ENCODE data around the gene TMEM271. TPM values are rescaled to one million over a fixed set of nuclear protein-coding genes. Genes with fewer than 3 reads are reported as not detected.

Gene TMEM271
- total RNA-seq, 1 donor from 2014 or later = not detected

DNA sequence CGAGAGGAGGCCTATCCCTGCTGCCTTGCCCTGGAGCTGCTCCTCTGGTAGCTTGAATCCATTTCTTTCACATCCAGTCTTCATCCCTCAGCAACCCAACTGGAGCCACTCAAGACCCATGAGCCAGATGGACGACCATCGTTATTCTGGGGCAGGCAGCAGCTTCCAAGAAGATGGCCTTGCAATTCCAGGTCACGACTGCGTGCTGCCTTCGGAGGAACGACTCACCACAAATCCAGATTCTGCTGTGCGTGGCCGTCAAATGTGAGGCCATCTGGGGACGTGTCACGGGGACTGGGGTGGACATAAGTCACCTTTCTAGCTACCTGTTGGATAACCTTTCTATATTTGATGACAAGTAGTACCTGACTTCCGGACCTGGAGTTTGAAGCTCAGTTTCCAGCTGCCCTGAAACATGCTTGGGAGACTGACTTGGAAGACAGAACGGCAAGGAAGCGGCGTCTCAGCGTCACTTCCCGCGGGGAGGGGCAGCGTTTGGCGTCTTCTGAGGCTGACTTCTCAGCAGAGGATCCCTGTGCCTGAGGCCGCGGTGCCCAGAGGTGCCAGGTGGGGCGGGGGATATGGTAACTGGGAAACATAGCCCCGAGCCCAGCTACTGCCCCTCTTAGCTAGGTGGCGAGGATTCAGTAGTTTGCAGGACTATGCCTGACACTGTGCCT is 11.7 kb upstream of the TMEM271 start:
- no peak overlapping the region for H3K4me3 ChIP-seq
- peaks cover 14% of the 10 kb centered on the region for H3K27me3 ChIP-seq (ENCODE audit: low read depth)
- no peak for ATAC-seq
- no peaks in the 10 kb centered on the region for H3K36me3 ChIP-seq
- no peak for DNase-seq
- peaks cover 3% of the 10 kb centered on the region for H3K9me3 ChIP-seq
- intact Hi-C loops (cut with DNase I) = no loop called here
- TF ChIP-seq, protein P1, sequence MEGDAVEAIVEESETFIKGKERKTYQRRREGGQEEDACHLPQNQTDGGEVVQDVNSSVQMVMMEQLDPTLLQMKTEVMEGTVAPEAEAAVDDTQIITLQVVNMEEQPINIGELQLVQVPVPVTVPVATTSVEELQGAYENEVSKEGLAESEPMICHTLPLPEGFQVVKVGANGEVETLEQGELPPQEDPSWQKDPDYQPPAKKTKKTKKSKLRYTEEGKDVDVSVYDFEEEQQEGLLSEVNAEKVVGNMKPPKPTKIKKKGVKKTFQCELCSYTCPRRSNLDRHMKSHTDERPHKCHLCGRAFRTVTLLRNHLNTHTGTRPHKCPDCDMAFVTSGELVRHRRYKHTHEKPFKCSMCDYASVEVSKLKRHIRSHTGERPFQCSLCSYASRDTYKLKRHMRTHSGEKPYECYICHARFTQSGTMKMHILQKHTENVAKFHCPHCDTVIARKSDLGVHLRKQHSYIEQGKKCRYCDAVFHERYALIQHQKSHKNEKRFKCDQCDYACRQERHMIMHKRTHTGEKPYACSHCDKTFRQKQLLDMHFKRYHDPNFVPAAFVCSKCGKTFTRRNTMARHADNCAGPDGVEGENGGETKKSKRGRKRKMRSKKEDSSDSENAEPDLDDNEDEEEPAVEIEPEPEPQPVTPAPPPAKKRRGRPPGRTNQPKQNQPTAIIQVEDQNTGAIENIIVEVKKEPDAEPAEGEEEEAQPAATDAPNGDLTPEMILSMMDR (IDR thresholded peaks at IDR 0.05) = no peak
- H3K27ac ChIP-seq = no peak overlapping the region
- H3K4me1 ChIP-seq = no peaks in the 10 kb centered on the region

DNA sequence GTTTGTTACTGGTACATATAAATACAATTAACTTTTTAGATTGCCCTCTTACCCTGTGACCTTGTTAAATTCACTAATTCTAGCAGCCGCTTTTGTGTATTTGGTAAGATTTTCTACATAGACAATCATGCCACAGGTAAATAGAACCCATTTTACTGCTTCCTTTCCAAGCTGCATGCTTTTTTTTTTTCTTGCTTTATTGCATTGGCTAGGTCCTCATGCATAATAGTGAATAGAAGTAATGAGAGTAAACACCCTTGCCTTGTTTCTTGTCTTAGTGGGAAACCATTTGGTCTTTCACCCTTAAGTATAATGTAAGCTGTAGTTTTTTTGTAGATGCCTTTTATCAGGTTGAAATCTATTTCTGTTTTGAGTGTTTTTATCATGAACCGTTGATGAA is 7.7 kb upstream of the TMEM271 start:
- H3K36me3 ChIP-seq = no peaks in the 10 kb centered on the region
- no peaks in the 10 kb centered on the region for H3K4me1 ChIP-seq
- ATAC-seq = no peak
- no peak overlapping the region for H3K27ac ChIP-seq
- intact Hi-C loops (cut with DNase I) = no loop called here
- H3K27me3 ChIP-seq (ENCODE audit: low read depth) = peaks cover 28% of the 10 kb centered on the region
- H3K9me3 ChIP-seq = peaks cover 3% of the 10 kb centered on the region
- no peak for DNase-seq
- TF ChIP-seq, protein P1 (IDR thresholded peaks at IDR 0.05) = no peak
- no peak overlapping the region for H3K4me3 ChIP-seq

DNA sequence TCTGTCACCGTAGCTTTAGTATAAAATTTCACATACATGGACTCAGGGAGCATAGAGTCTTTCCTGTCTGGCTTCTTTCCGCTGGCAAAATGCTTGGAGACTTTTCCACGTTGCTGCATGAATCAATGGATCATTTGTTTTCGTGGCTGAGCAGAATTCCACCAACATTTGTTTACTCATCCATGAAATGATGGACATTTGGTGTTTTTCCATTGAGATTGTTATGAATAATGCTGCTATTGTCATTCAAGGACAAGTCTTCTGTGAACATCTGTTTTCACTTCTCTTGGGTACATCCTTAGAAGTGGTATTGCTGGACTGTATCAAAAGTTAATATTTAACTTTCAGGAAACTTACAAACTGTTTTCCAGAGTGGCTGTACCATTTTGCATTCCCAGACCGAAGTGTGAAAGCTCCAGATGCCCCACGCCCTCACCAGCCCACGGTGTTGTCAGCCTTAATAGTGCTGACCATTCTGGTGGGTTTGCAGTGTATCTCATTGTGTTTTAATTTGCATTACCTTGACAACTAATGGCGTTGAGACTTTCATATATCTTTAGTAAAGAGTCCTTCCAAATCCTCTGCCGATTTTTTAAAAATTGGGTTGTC is 5.8 kb upstream of the TMEM271 start:
- DNase-seq = no peak
- Histone ChIP-seq H3K27me3 (ENCODE audit: low read depth) (peaks cover 46% of the 10 kb centered on the region), H3K9me3 (peaks cover 3% of the 10 kb centered on the region), H3K4me3 (no peak overlapping the region), H3K4me1 (no peaks in the 10 kb centered on the region), H3K27ac (no peak overlapping the region), H3K36me3 (no peaks in the 10 kb centered on the region)
- TF ChIP-seq, protein P1 (IDR thresholded peaks at IDR 0.05) = no peak
- intact Hi-C loops (cut with DNase I) = no loop called here
- no peak for ATAC-seq

DNA sequence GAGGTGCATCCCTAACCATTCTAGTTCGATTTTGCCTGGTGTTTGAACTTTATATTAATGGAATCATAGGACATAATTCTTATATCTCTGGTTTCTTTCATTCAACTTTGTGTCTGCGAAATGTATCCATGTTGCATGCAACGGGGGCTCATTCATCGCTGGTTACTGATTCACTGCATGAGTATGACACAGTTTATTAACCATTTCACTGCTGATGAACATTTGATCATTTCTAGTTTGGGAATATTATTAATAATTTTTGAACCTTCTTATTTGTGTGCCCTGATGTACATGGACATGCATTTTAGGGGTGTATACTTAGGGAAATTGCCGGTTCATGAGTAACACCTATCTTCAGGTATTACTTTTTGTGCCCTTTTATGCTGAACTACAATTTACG is 5.1 kb upstream of the TMEM271 start:
- intact Hi-C loops (cut with DNase I) = no loop called here
- H3K36me3 ChIP-seq = no peaks in the 10 kb centered on the region
- peaks cover 3% of the 10 kb centered on the region for H3K9me3 ChIP-seq
- H3K4me1 ChIP-seq = no peaks in the 10 kb centered on the region
- H3K4me3 ChIP-seq = no peak overlapping the region
- TF ChIP-seq, protein P1 (IDR thresholded peaks at IDR 0.05) = no peak
- DNase-seq (no peak), ATAC-seq (no peak)
- H3K27ac ChIP-seq = no peak overlapping the region
- peaks cover 46% of the 10 kb centered on the region for H3K27me3 ChIP-seq (ENCODE audit: low read depth)

DNA sequence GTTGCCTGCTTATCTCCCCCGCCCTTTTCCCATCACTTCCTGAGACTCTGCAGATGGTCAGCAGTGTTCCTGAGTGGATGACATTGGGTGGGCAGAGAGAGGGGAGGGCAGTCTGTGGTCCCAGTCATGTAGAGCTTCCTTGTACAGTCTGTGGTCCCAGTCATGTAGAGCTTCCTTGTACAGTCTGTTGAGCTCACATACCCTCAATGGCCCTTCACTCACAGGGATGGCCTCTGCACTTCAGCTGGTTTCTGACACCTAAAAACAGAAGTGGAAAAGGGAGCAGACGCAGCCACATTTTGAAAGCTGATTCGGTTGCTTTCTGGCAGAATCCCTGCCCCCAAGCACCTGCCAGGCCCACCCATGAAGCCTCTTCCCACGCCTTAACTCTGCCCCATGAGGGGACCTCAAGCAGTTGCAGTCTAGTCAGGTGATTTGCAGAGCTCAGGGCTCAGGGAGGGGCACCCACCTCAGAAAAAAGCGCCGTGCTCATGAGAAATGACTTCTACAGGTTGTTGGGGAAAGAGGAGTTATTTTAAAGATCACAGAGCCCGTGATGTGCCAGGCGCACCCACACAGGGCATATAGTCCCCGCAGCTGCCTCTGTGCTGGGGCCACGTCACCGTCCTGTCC is 3.6 kb upstream of the TMEM271 start:
- peaks cover 3% of the 10 kb centered on the region for H3K9me3 ChIP-seq
- TF ChIP-seq, protein P1 (IDR thresholded peaks at IDR 0.05) = no peak
- no peak for ATAC-seq
- intact Hi-C loops (cut with DNase I) = no loop called here
- DNase-seq = no peak
- H3K4me3 ChIP-seq = no peak overlapping the region
- no peaks in the 10 kb centered on the region for H3K4me1 ChIP-seq
- H3K27ac ChIP-seq = no peak overlapping the region
- peaks cover 46% of the 10 kb centered on the region for H3K27me3 ChIP-seq (ENCODE audit: low read depth)
- H3K36me3 ChIP-seq = no peaks in the 10 kb centered on the region

Measured in lower lobe of right lung (tissue), 2 donors.